NK-92 (cell line): Measurements from ENCODE around the gene PSMB2.
"Not testable (repeated sequence)": the region's sequence is repeated elsewhere in the genome, so short reads cannot be mapped to it uniquely, and the experiment has no call there.

Source experiments
- DNase-seq: peaks from one replicate; lab custom pipeline; 2025; ENCODE audit not compliant: unreplicated experiment; lab: John Stamatoyannopoulos, UW

PSMB2 gene

DNA sequence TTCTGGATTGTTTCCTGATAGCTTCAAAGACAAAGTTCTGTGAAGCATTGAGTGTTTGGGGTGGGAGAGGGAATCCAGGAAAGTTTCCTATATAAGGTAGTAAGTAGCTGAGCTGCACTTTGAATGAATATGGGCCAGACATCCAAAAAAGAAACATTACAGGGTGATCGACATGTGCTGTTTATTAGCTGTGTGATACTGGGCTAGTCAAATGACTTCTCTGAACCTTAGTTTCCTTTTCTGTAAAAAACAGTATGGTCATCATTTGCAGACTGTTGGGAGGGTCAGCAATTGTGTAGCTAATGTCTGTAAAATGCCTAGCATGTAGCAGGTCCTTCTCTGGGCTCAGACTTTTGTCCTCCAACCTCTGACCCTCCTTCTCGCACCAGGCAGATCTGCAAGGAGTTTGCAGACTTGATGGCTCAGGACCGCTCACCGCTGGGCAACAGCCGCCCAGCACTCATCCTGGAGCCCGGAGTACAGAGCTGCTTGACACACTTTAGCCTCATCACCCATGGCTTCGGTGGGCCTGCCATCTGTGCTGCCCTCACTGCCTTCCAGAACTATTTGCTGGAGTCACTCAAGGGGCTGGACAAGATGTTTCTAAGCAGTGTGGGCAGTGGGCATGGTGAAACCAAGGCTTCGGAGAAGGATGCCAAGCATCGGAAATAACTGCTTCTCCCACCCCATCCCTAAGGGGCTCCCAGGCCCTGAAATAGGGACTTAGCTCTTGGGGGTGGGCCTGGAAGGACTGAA is 47.1 kb downstream of the PSMB2 start:
- no peak for DNase-seq

DNA sequence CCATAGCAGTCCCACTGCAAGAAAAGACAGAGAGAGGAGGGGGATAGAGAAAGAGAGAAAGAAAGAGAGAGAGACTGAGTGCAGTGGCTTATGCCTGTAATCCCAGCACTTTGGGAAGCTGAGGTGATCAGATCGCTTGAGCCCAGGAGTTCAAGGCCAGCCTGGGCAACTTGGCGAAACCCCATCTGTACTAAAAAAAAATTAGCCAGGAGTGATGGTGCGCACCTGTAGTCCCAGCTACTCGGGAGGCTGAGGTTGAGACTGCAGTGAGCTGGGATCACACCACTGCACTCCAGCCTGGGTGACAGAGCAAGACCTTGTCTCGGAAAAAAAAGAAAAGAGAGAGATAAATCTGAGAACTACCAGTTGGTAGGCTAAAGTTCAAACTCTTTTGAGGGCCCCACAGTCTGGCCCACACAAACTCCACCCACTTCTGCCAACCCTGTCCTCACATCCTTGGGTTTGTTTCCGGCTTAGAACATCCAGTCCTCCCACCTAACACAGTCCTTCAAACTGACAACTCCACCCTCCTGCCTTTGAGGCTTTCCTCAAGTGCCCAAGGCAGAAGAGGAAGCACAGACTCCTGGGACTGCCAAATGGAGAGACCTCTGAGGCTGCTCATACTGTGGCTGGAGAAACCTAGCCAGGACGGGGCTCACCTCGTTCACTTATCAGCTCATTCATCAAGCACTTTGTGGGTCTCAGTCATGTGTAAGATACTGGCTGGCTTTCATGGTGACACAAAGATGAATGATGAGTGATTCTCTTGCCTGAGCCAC is 48.1 kb downstream of the PSMB2 start:
- no peak for DNase-seq

DNA sequence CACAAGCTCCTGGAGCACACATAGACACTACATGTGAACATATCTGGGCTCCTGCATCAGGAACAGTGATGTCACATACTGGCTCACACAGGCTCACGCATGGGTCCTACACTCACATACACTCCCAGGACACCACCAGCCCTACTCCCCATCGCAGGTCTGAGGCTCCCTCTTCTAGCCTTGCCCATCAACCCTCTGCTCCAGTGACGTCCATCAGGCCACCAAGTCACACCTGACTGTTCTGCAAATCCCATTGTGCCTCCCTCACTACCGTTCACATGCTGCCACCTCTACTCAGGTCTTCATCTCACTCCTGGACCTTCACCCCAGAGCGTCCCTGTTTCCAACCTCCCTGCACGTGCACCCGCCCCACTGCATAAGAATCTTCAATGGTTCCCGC is 50.1 kb downstream of the PSMB2 start:
- no peak for DNase-seq

DNA sequence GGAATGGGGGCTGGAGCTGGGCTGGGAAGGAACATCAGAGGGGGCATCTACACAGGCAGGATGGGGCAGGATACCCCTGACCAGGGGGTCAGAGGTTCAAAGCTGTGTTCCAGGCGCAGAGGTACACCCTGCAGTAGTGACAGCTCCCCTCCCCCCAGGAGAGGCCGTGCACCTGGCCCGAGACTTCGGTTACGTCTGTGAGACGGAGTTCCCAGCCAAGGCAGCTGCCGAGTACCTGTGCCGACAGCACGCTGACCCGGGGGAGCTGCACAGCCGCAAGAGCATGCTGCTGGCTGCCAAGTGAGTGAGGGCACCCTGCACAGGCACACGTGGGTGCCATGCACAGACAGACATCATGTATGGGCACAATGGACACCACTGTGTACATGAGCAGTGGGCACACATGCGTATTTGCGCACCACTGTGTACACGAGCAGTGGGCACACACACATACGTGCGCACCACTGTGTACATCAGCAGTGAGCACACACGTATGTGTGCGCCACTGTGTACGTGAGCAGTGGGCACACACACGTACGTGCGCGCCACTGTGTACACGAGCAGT is 50.8 kb downstream of the PSMB2 start:
- no peak for DNase-seq

DNA sequence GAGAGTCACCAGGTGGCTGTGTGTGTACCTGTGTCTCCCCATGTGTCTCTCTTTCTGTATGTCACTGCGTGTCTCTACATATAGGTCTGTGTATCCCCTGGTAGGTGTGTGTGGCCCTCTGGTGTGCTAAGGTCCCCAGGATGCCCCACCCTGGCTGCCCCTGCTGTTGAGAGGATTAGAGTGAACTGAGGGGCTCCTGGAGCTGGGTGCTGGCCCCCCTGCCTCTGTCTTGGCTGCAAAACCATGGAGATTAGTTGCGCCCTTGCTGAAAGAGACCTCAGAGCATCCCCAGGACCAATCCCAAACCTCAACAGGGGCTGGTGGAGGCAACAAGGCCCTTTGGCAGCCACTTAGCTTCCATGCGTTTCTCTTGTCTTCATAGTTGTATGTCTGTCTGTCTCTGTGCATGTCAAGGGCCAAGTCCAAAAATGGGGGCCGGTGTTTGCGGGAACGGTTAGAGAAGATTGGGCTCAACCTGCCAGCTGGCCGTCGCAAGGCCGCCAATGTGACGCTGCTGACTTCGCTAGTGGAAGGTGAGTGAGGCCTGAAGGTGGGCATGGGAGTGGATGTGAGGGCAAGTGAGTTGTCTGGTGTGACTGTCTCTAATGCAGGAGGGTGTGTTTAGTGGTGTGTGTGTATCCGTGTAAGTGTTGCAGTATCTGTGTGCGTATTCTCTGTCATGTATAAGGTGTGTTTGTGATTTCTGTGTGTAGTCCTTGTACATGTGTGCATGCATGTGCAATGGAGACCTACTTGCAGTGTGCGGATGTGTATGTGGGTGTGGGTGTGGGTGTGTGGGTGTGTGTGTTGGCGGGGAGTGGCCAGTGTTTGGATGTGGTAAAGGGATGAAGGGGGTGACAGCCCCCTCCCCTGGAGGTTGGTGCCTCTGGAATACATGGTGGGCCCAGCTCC is 51.6 kb downstream of the PSMB2 start:
- DNase-seq, result no peak

DNA sequence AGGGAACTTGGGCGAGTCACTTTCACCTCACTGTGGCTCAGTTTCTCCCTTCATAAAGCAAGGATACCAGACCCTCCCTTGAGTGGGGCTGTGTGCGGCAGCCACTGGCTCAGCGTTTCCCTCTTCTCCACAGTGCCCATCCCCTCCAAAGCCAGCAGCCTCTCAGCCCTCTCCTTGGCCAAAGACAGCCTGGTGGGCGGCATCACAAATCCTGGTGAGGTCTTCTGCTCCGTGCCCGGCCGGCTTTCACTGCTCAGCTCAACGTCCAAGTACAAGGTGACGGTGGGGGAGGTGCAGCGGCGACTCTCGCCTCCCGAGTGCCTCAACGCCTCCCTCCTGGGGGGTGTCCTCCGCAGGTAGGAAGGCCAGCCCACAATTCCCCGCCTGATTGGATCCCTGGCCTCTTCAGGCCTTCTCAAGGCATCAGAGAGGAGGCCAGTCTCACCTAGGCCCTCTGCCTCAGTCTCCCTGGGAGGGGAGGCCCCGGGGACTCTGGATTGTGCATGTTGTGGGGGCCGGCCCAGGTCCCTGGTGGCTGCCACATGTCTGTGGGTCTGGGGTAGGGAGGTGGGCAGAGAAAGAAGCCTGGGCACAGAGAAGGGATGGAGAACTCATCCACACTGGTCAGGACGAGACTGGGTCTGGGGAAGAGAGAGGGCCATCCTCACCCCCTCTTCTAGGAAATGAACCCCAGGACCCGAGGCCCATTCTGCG is 53.0 kb downstream of the PSMB2 start:
- DNase-seq, result no peak

DNA sequence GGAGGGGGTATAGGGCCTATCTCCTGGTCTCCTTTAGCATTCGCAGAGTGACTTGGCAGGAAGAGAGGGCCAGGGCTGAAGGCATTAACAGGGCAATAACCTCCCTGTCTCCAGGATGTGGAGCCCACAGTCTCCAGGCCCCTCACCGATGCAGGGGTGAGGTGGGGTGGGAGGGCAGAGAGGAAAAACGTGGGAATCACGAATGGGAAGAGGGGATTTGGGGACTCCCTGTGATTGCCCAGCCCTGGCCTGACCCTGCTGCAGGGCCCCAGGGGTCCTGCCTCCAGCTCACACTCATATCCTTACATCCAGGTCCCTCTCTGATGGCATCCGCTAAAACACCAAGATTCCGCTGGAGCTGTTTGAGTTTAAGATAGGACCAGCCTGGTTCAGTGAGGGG is 53.6 kb downstream of the PSMB2 start:
- no peak for DNase-seq

DNA sequence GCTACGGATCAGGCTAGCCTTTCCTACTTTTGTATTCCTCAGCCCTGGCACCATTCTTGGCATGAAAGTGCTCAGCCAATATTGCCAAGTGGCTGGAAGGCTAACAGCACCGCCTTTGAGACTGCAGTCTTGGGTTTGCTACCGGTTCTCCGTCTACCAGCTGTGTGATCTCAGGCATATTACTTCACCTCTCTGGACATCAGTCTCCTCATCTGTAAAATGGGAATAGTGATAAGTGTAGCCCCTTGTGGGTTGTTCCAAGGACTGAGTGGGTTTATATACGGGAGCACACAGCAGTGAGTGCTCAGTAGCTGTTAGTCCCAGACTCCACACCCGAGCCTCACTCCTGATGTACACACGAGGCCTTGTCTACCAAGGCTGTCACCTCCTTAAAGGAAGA is 54.5 kb downstream of the PSMB2 start:
- no peak for DNase-seq

DNA sequence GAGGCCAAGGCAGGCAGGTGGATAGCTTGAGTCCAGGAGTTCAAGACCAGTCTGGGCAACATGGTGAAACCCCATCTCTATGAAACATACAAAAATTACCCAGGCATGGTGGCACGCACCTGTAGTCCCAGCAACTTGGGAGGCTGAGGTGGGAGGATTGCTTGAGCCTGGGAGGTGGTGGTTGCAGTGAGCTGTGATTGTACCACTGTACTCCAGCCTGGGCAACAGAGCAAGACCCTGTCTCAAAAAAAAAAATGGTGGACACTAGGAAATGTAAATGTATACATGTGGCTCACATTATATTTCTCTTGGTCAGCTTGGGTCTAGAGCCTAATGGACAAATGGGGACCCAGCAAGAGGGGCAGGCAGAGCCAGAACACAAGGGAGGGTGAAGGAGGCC is 55.5 kb downstream of the PSMB2 start:
- DNase-seq, result not testable (repeated sequence)

DNA sequence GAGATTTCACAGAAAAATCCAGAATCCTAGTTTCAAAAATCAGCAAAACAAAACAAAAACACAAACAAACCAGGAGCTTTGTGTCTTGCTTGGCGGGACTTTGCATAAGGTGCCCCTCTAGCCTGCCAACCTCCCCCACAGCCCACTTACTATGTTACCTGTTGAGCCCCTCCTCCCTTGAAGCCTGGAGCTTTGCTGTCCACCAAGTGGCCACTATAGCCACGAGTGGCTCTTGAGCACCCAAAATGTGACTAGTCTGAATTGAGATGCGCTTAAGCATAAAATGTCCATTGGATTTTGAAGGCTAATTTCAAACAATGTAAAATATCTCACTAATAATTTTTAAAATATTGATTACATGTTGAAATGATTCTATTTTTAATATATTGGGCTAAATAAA is 56.0 kb downstream of the PSMB2 start:
- DNase-seq, result no peak

DNA sequence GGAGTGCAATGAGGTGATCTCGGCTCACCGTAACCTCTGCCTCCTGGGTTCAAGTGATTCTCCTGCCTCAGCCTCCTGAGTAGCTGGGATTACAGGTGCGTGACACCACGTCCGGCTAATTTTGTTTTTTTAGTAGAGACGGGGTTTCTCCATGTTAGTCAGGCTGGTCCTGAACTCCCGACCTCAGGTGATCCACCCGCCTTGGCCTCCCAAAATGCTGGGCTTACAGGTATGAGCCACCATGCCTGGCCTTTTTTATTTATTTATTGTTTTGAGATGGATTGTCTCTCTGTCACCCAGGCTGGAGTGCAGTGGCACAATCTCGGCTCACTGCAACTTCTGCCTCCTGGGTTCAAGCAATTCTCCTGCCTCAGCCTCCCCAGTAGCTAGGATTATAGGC is 59.7 kb downstream of the PSMB2 start:
- DNase-seq, result not testable (repeated sequence)

DNA sequence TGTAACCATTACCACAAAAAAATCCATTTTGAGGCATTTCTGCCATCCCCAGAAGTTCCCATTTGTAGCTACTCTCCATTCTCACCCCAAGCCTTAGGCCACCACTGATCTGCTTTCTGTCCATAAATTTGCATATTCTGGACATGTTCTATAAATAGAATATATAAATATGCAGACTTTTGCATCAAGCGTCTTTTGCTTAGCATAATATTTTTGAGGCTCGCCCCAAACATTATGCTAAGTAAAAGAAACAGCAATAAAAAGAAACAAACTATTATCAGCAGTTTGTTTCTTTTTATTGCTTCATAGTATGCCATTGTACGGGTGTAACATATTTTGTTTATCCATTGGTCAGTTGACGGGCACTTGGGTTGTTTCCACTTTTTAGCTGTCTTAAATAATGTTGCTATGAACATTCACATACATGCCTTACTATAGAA is 60.4 kb downstream of the PSMB2 start:
- DNase-seq, result no peak

DNA sequence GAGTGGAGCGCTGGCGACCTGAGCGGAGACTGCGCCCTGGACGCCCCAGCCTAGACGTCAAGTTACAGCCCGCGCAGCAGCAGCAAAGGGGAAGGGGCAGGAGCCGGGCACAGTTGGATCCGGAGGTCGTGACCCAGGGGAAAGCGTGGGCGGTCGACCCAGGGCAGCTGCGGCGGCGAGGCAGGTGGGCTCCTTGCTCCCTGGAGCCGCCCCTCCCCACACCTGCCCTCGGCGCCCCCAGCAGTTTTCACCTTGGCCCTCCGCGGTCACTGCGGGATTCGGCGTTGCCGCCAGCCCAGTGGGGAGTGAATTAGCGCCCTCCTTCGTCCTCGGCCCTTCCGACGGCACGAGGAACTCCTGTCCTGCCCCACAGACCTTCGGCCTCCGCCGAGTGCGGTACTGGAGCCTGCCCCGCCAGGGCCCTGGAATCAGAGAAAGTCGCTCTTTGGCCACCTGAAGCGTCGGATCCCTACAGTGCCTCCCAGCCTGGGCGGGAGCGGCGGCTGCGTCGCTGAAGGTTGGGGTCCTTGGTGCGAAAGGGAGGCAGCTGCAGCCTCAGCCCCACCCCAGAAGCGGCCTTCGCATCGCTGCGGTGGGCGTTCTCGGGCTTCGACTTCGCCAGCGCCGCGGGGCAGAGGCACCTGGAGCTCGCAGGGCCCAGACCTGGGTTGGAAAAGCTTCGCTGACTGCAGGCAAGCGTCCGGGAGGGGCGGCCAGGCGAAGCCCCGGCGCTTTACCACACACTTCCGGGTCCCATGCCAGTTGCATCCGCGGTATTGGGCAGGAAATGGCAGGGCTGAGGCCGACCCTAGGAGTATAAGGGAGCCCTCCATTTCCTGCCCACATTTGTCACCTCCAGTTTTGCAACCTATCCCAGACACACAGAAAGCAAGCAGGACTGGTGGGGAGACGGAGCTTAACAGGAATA is 64.0 kb downstream of the PSMB2 start:
- DNase-seq, result no peak

DNA sequence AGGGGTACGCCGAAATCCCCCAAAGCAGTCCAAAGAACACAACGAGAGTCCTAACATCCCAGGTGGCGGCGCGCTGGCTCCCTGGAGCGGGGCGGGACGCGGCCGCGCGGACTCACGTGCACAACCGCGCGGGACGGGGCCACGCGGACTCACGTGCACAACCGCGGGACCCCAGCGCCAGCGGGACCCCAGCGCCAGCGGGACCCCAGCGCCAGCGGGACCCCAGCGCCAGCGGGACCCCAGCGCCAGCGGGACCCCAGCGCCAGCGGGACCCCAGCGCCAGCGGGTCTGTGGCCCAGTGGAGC is 64.6 kb downstream of the PSMB2 start:
- DNase-seq, result not testable (repeated sequence)

DNA sequence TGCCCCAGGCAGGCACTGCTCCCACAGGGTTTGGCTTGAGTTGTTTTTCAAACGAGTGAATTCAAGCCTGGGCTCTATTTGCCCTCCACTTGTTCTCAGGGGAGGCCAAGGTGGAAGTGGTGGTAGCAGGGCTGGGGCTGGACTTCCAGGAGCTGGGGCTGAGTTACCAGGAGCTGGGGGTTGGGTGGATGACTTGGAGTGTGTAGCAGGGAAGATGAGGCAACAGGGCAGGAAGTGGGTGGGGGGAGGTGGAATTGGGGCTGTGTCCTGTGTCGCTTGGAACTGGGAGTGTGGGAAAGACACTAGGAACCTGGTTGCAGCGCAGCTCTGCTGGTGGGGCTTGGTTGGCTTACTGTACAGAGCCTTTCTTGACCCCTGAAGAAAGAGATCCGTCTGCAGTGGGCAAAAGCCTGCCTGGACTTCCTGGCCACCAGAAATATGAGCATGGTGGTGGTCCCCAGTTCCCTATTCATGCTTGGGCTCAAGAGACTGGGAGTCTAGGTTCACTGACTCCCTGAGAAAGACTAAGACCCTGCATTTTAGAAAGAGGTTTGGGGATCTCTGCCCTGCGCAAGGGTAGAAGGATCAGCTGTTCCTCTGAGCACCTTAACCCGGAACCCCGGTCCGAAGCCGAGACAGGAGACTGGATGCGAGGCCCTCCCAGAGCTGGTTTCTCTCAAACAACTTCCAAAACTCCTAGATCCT is 65.1 kb downstream of the PSMB2 start:
- no peak for DNase-seq

DNA sequence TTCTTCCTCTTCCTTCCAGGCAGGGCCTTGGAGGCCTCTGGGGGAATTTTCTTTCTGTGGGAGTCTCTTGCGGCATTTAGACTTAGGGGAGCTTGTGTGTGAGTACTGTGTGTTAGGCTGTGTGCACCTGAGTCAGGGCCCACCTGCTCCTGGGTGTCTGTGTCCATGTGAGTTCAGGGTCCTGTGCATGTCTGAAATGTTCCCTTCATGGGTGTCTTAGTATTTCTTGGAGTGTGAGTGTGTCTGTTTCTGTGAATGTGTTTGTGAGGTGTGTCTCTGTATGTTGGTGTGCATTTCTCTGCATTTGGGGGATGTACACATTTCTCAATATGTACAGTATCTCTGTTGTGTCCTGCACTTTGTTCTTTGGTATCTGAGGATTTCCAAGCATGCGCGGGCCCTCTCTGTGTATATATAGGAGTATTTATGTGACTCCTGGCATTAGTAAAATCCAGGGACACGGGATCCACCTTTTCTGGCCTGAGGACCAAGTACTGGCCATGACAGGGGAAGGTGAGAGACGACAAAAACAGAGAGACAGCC is 65.8 kb downstream of the PSMB2 start:
- DNase-seq, result no peak

DNA sequence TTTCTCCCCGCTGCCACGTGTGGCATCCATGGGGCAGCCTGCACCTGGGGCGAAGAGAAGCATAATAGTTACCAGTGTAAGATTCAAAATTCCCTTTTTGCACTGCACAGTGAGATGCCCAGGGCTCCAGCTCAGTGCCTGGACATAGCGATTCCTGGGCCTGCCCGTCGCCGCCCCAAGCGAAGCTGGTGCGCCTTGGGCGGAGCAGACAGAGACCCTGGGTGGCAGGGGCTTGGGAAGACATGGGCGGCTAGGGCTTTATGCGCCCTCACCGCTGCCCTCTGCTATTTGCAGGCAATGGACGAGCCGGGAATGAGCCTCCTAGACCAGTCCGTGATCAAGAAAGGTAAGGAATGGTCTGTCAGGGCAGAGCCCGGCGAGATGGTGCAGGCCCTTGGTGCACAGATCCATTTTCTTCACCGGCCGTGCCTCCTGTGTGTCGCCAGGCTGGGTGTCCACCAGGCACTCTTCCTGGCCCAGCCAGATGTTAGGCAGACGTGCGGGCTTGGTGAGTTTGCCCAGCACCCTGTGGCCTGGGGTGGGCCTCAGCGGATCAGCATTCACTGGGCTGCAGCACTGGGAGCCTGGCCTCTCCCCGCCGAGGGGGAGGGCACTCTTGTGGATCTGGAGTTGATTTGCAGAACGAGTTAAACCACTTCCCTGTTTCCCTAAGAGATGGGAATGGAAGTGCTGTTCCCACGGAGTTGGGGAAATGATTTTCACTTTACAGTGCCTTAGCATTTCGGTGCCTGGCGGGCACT is 66.5 kb downstream of the PSMB2 start:
- no peak for DNase-seq

DNA sequence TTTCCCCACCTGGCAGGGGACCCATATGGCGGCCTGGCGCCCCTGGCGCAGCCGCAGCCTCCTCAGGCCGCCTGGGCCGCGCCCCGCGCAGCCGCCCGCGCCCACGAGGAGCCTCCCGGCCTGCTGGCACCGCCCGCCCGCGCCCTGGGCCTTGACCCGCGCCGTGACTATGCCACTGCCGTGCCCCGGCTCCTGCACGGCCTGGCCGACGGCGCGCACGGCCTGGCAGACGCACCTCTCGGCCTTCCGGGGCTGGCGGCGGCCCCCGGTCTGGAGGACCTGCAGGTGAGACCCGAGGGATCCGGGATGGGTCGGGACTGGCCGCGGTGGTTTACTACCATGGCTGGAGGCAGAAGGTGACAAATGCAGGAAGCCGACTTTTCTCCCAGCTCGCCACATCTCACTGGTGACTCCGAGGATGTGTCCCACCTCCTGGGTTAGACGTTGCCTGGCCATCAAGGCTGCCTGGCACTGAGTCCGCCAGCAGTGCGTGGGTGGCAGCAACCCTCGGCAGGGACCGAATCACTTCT is 67.1 kb downstream of the PSMB2 start:
- no peak for DNase-seq
